Mesothelial cell of epicardium (in vitro differentiated cells): ENCODE data around the gene ARHGEF39. TPM values are rescaled to one million over a fixed set of nuclear protein-coding genes. Genes with fewer than 3 reads are reported as not detected.
A peak's percentile ranks its signal among the peaks of the same experiment; 100 is the strongest.

Source experiments
- DNase-seq, 2 experiments: peaks; one replicate each; pipeline ENCODE4 v3.0.0; 2021; ENCODE audit warnings: low spot score in 2 of 2; ENCODE audit not compliant: unreplicated experiment in 2 of 2
- H3K27ac Mint-ChIP-seq: 2 replicates; pipeline ENCODE4 v1.8.0; 2021; ENCODE audit warnings: mixed read lengths
- H3K27me3 Mint-ChIP-seq: 2 replicates; pipeline ENCODE4 v1.8.0; 2021; ENCODE audit warnings: low read depth, mixed read lengths
- H3K36me3 Mint-ChIP-seq: 2 replicates; pipeline ENCODE4 v1.8.0; 2021; ENCODE audit warnings: mixed read lengths
- H3K4me1 Mint-ChIP-seq: 2 replicates; pipeline ENCODE4 v1.8.0; 2021; ENCODE audit warnings: mixed read lengths
- H3K4me3 Mint-ChIP-seq: 2 replicates; pipeline ENCODE4 v1.8.0; 2021; ENCODE audit warnings: mild to moderate bottlenecking, moderate library complexity, mixed read lengths
- H3K9me3 Mint-ChIP-seq: 2 replicates; pipeline ENCODE4 v1.8.0; 2021; ENCODE audit warnings: mixed read lengths
- total RNA-seq: library from RNA; stranded (reverse); gene quantifications from 3 replicates; pipeline ENCODE4 v1.2.1, GENCODE V29; 2021
- TF ChIP-seq, protein P1 (sequence below): fragments of 200-600 bp; sonication (generic); IDR thresholded peaks from one replicate; pipeline ENCODE4 v1.5.0; 2021; ENCODE audit warnings: antibody characterized with exemption; ENCODE audit not compliant: unreplicated experiment

Gene ARHGEF39
- total RNA-seq, 1 donor from 2014 or later = 6.3 TPM

DNA sequence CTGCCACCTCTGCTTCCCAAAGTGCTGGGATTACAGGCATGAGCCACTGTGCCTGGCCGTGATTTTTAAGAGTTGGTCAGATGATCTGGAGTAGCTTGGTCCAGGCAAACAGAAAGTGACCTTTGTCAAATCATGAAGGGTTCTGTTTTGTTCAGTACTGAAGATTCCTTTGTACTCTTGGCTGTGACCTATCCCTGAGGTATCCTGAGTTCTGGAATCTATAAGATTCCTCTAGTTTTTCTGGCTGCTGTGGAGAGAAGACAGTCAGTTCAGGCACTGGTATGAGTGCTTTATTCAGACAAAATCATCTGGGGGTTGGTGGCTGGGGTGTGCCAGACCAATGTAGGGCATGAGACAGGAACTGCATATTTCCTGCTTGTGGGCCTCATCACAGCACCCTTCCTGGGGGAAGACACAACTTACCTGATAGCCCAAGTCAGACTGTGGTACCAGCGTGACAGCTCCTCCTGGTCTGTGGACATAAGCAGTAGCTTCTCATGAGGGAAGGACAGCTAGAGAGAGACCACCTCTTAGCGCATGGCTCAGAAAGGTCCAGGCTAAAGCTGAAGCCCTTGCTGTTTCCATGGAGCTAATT lies 3.1 kb downstream of the ARHGEF39 start:
- TF ChIP-seq, protein P1, sequence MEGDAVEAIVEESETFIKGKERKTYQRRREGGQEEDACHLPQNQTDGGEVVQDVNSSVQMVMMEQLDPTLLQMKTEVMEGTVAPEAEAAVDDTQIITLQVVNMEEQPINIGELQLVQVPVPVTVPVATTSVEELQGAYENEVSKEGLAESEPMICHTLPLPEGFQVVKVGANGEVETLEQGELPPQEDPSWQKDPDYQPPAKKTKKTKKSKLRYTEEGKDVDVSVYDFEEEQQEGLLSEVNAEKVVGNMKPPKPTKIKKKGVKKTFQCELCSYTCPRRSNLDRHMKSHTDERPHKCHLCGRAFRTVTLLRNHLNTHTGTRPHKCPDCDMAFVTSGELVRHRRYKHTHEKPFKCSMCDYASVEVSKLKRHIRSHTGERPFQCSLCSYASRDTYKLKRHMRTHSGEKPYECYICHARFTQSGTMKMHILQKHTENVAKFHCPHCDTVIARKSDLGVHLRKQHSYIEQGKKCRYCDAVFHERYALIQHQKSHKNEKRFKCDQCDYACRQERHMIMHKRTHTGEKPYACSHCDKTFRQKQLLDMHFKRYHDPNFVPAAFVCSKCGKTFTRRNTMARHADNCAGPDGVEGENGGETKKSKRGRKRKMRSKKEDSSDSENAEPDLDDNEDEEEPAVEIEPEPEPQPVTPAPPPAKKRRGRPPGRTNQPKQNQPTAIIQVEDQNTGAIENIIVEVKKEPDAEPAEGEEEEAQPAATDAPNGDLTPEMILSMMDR = no peak
- DNase-seq = no peak
- Mint-ChIP-seq H3K27me3 (peaks cover 3% of the 10 kb centered on the region), H3K4me3 (no peak overlapping the region), H3K27ac (peak overlapping the region; percentile 29), H3K9me3 (no peaks in the 10 kb centered on the region), H3K36me3 (peaks cover 3% of the 10 kb centered on the region), H3K4me1 (peaks cover 47% of the 10 kb centered on the region)

DNA sequence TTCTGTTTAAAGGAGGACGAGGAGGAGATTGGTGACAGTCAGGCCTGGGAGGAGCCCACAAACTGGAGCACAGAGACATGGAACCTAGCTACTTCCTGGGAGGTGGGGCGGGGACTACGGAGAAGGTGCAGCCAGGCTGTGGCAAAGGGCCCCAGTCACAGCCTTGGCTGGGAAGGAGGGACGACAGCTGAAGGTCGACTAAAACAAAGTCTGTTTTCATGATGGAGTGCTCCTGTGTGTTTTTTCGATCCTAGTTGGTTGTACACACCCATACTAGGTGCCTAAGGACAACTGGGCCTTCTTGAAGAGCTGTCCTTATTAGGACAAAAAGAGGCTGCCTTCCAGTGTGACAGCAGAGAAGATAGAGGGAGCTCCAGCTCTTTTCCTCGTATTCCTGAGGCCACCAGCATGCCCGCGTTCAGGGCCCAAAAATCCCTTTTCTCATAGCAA lies 4.0 kb downstream of the ARHGEF39 start:
- H3K9me3 Mint-ChIP-seq = no peaks in the 10 kb centered on the region
- DNase-seq = no peak
- TF ChIP-seq, protein P1 = no peak
- H3K27ac Mint-ChIP-seq = peak overlapping the region; percentile 59
- H3K4me1 Mint-ChIP-seq = peaks cover 48% of the 10 kb centered on the region
- peaks cover 3% of the 10 kb centered on the region for H3K36me3 Mint-ChIP-seq
- H3K4me3 Mint-ChIP-seq = no peak overlapping the region
- H3K27me3 Mint-ChIP-seq = peaks cover 3% of the 10 kb centered on the region

DNA sequence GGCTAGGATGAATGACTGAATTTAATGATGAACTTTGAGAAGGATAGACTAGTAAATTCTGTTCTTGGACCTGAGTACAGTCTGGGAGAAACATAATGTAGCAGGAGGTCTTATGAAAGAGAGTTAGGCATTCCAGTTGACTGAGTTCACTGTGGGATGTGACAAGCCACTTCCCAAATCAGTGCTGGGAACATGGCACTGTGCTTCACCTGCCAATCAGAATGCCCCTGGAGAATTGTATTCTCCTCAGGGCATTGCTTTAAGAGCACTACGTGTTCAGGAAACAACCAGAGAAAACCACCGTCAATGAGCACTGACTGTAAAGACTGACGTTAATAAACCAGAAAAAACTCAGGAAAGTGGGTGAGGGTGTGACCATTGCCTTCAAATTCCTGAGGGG lies 5.7 kb downstream of the ARHGEF39 start:
- Mint-ChIP-seq H3K27me3 (peaks cover 3% of the 10 kb centered on the region), H3K4me1 (peaks cover 35% of the 10 kb centered on the region), H3K27ac (peak overlapping the region; percentile 98), H3K36me3 (peaks cover 3% of the 10 kb centered on the region), H3K4me3 (peak overlapping the region; percentile 76), H3K9me3 (no peaks in the 10 kb centered on the region)
- TF ChIP-seq, protein P1 = no peak
- no peak for DNase-seq

GRCh38 chr9:35658968-35659220 lies 6.1 kb downstream of the ARHGEF39 start:
- peaks cover 3% of the 10 kb centered on the region for H3K27me3 Mint-ChIP-seq
- H3K36me3 Mint-ChIP-seq = peaks cover 3% of the 10 kb centered on the region
- TF ChIP-seq, protein P1 = no peak
- peaks cover 31% of the 10 kb centered on the region for H3K4me1 Mint-ChIP-seq
- H3K4me3 Mint-ChIP-seq = peak overlapping the region; percentile 76
- H3K9me3 Mint-ChIP-seq = no peaks in the 10 kb centered on the region
- H3K27ac Mint-ChIP-seq = peak overlapping the region; percentile 98
- no peak for DNase-seq

GRCh38 chr9:35658137-35658967 lies 6.6 kb downstream of the ARHGEF39 start, which contains the start of gene CCDC107:
Gene CCDC107, plus strand, starts transcription at chr9:35658292. Its CDS starts 88 bp downstream, at chr9:35658380.
- TF ChIP-seq, protein P1 = peak; percentile 78
- Mint-ChIP-seq H3K27me3 (peaks cover 3% of the 10 kb centered on the region), H3K36me3 (peaks cover 3% of the 10 kb centered on the region), H3K27ac (peak within 1 kb of the TSS; percentile 100), H3K4me3 (peak within 1 kb of the TSS; percentile 76), H3K4me1 (peaks cover 27% of the 10 kb centered on the region), H3K9me3 (no peaks in the 10 kb centered on the region)
- peak; percentile 89 to 93 for DNase-seq
